Spleen (tissue), 7 donors: ENCODE data around the gene ARHGDIG.

Experiments
- CTCF ChIP-seq, 11 experiments: fragments of 200-600 bp in 7 of 11; fragments of 450-650 bp in 4 of 11; sonication (generic) in 4 of 11; IDR thresholded peaks in 8 of 11; conservative IDR thresholded peaks in 3 of 11; 1 replicate in 7 of 11; 2 replicates in 4 of 11; pipeline versions ENCODE4 v1.4.0 to v1.8.0; 2016 to 2021; ENCODE audit warnings: antibody characterized with exemption in 11 of 11, inconsistent platforms in 4 of 11, mild to moderate bottlenecking in 1 of 11
- POLR2A ChIP-seq, 3 donors: fragments of 450-650 bp; IDR thresholded peaks; one replicate each; pipeline ENCODE4 v1.5.1; 2017; ENCODE audit warnings: antibody characterized with exemption in 3 of 3, mild to moderate bottlenecking in 1 of 3
- donor health status: DM: no; HTN: no; CAD: no; lungs with moderate emphysema.
- donor health status: DM: no; HTN: no; CAD: no.
- donor health status: DM: no; HTN: no; CAD: no.

GRCh38 chr16:276426-277077 is 3.8 kb upstream of the ARHGDIG start:
- no peak for TF ChIP-seq POLR2A (IDR thresholded peaks at IDR 0.05)
- TF ChIP-seq CTCF (IDR thresholded peaks at IDR 0.05 in 8 of 11, conservative IDR thresholded peaks at IDR 0.05 in 3 of 11) = no peak
